ENCODE data around the gene MDP1.

DNA sequence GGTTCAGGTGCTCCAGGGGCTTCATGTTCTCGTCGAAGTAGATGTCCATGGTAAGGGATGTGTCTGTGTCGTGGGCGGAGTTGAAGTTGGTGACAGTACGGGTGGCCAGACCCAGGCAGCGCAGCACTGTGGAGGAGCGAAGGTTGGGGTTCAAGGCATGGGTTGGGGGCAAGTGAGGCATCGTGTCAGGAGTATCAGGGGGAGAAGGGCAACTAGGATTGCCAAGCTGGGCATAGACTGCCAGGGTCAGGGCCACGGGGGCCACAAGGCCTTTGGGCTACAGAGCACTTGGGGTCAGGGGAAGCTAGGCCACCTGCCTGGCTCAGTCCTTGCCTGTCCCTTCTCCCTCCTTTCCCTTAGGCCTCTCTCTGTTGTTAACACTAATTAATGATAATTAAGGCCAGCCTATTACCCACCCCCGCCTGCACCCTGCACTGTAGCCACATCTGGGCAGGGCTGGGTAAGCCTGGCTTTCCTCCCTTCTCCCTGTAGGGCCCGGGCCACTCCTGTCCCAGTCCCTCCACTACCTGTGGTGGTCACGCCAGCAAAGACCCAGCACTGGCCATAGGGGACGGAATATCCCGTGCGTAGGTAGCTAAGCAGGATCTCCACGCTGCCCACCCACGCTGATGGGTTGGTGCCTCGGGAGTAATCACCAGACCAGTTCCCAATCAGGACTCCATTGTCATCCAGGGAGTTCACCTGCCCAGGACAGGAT is 42.8 kb upstream of the MDP1 start:
- TF ChIP-seq POLR2A (IDR thresholded peaks at IDR 0.05) = no peak
- TF ChIP-seq, protein P1, sequence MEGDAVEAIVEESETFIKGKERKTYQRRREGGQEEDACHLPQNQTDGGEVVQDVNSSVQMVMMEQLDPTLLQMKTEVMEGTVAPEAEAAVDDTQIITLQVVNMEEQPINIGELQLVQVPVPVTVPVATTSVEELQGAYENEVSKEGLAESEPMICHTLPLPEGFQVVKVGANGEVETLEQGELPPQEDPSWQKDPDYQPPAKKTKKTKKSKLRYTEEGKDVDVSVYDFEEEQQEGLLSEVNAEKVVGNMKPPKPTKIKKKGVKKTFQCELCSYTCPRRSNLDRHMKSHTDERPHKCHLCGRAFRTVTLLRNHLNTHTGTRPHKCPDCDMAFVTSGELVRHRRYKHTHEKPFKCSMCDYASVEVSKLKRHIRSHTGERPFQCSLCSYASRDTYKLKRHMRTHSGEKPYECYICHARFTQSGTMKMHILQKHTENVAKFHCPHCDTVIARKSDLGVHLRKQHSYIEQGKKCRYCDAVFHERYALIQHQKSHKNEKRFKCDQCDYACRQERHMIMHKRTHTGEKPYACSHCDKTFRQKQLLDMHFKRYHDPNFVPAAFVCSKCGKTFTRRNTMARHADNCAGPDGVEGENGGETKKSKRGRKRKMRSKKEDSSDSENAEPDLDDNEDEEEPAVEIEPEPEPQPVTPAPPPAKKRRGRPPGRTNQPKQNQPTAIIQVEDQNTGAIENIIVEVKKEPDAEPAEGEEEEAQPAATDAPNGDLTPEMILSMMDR (IDR thresholded peaks at IDR 0.05) = no peak

Data from body of pancreas (tissue), 4 donors.